Endothelial cell of umbilical vein (primary cell): ENCODE results near the gene IL9. TPM values are rescaled to one million over a fixed set of nuclear protein-coding genes. Genes with fewer than 3 reads are reported as not detected.

Source experiments
- BruUV-seq: library from RNA; stranded (reverse); fragments of 400-500 nt; replicated peaks from 2 replicates; lab custom pipeline; 2021; lab: Mats Ljungman, UMichigan
- CTCF ChIA-PET: fragments of 300-600, 350-600 bp; sonication (Branson Sonifier 250); formaldehyde crosslinking; loops from one replicate; lab custom pipeline; 2021; ENCODE audit warnings: antibody characterized with exemption, inconsistent platforms; lab: Charles Lee
- POLR2A ChIA-PET: fragments of 300-600, 350-600 bp; sonication (Branson Sonifier 250); formaldehyde crosslinking; loops from one replicate; lab custom pipeline; 2021; ENCODE audit warnings: antibody characterized with exemption, inconsistent platforms; lab: Charles Lee
- DNase-seq: peaks from one replicate; pipeline ENCODE4 v3.0.0-alpha.2; 2011; ENCODE audit warnings: low read depth, low spot score
- FAIRE-seq: peaks from 2 replicates; lab custom pipeline; 2011; peaks lifted over from hg19 to GRCh38; lab: Jason Lieb, UNC
- H2AFZ ChIP-seq: 2 replicates; pipeline ENCODE4 v1.6.0; 2012; ENCODE audit warnings: low read depth, low read length, control low read depth, inconsistent platforms
- H3K27ac ChIP-seq: 2 replicates; pipeline ENCODE4 v1.5.1; 2011; ENCODE audit warnings: low read depth, mild to moderate bottlenecking, control low read depth, low read length, moderate library complexity; ENCODE audit not compliant: insufficient read depth
- H3K27me3 ChIP-seq, 2 experiments: 2 replicates each; pipeline versions ENCODE4 v1.6.0 to v1.6.1; 2011; ENCODE audit warnings: low read length in 2 of 2, mixed read lengths in 1 of 2; ENCODE audit not compliant: control insufficient read depth in 2 of 2, insufficient read depth in 2 of 2
- H3K36me3 ChIP-seq, 2 experiments: 2 replicates in 1 of 2; 3 replicates in 1 of 2; pipeline ENCODE4 v1.5.1; 2011; ENCODE audit warnings: low read length in 2 of 2, mild to moderate bottlenecking in 1 of 2, moderate library complexity in 1 of 2; ENCODE audit not compliant: control insufficient read depth in 2 of 2, insufficient read depth in 2 of 2; ENCODE audit errors: extremely low read depth in 1 of 2
- H3K4me1 ChIP-seq: 3 replicates; pipeline ENCODE4 v1.5.1; 2011; ENCODE audit warnings: mild to moderate bottlenecking, low read length; ENCODE audit not compliant: control insufficient read depth, insufficient read depth; ENCODE audit errors: extremely low read depth
- H3K4me2 ChIP-seq: 2 replicates; pipeline ENCODE4 v1.6.1; 2011; ENCODE audit warnings: low read length, control low read depth, mixed read lengths; ENCODE audit not compliant: insufficient read depth
- H3K4me3 ChIP-seq, 3 experiments: fragments of 200-600 bp in 1 of 3; sonication (generic), shearing (Covaris generic) in 1 of 3; replicated peaks in 1 of 3; 2 replicates each; pipeline ENCODE4 v1.5.1; 2011 to 2016; ENCODE audit warnings: control low read depth in 3 of 3, low read length in 3 of 3, mild to moderate bottlenecking in 2 of 3, inconsistent platforms in 1 of 3, low read depth in 1 of 3, moderate library complexity in 1 of 3; ENCODE audit not compliant: insufficient read depth in 1 of 3
- H3K79me2 ChIP-seq: 2 replicates; pipeline ENCODE4 v1.6.0; 2012; ENCODE audit warnings: low read length, inconsistent platforms; ENCODE audit not compliant: control insufficient read depth, insufficient read depth
- H3K9ac ChIP-seq: replicated peaks from 2 replicates; pipeline ENCODE3; 2011; ENCODE audit warnings: low read length, control low read depth; ENCODE audit not compliant: insufficient read depth; ENCODE audit errors: extremely low read depth
- H3K9me1 ChIP-seq: replicated peaks from 3 replicates; pipeline ENCODE4 v1.6.0; 2011; ENCODE audit warnings: mild to moderate bottlenecking, low read length; ENCODE audit not compliant: control insufficient read depth, insufficient read depth; ENCODE audit errors: extremely low read depth
- H3K9me3 ChIP-seq: replicated peaks from 2 replicates; pipeline ENCODE4 v1.5.1; 2012; ENCODE audit warnings: low read length, inconsistent platforms; ENCODE audit not compliant: control insufficient read depth, insufficient read depth
- H4K20me1 ChIP-seq: replicated peaks from 2 replicates; pipeline ENCODE3; 2011; ENCODE audit warnings: mild to moderate bottlenecking, low read length; ENCODE audit not compliant: control insufficient read depth, insufficient read depth; ENCODE audit errors: extremely low read depth
- EZH2 ChIP-seq: IDR thresholded peaks from 2 replicates; pipeline ENCODE4 v1.6.1; 2012; ENCODE audit warnings: borderline replicate concordance, low read depth, mild to moderate bottlenecking, moderate library complexity, low read length, inconsistent platforms; ENCODE audit not compliant: severe bottlenecking
- FOS ChIP-seq: IDR thresholded peaks from 2 replicates; pipeline ENCODE4 v1.6.1; 2011; ENCODE audit warnings: mild to moderate bottlenecking, low read length, moderate library complexity, borderline replicate concordance; ENCODE audit not compliant: insufficient read depth
- GATA2 ChIP-seq: IDR thresholded peaks from 2 replicates; pipeline ENCODE4 v1.7.0; 2011; ENCODE audit warnings: low read depth, mild to moderate bottlenecking, moderate library complexity, mixed read lengths, low read length; ENCODE audit not compliant: insufficient read length, insufficient read depth
- JUN ChIP-seq: IDR thresholded peaks from 2 replicates; pipeline ENCODE4 v1.6.1; 2011; ENCODE audit warnings: borderline replicate concordance, low read depth; ENCODE audit not compliant: insufficient read length, insufficient read depth
- MYC ChIP-seq: IDR thresholded peaks from one replicate; pipeline ENCODE4 v1.6.1; 2011; ENCODE audit warnings: mild to moderate bottlenecking, low read depth, low read length
- POLR2A ChIP-seq: IDR thresholded peaks from 2 replicates; pipeline ENCODE4 v1.6.1; 2012; ENCODE audit warnings: low read depth, mild to moderate bottlenecking, control low read depth, low read length
- POLR2AphosphoS5 ChIP-seq: IDR thresholded peaks from 2 replicates; pipeline ENCODE4 v1.6.1; 2012; ENCODE audit warnings: low read depth, mild to moderate bottlenecking, control low read depth, low read length, moderate library complexity; ENCODE audit not compliant: insufficient read depth
- dilution Hi-C: fragments of 300-500 bp; cut with MboI; formaldehyde crosslinking; loops from one replicate; pipeline ENCODE4 v1.15.0; 2019; ENCODE audit warnings: low sequenced_read_pairs; ENCODE audit not compliant: extremely low pct_ligation_motif_present
- intact Hi-C: fragments of 100-400 bp; cut with micrococcal nuclease; formaldehyde crosslinking; loops from one replicate; pipeline ENCODE4 v1.10.0; 2022
- polyA plus RNA-seq, 4 experiments: library from polyadenylated mRNA; depleted of rRNA in 3 of 4; stranded (reverse) in 3 of 4; unstranded in 1 of 4; fragments of >200 nt; gene quantifications; 2 replicates each; pipeline versions ENCODE4 v1.2.1 to v1.2.3, GENCODE V29; 2011 to 2012; ENCODE audit warnings: missing spikeins in 1 of 4
- total RNA-seq: library from RNA; stranded (reverse); gene quantifications from 2 replicates; pipeline ENCODE4 v1.2.3, GENCODE V29; 2021
- TF ChIP-seq, protein P1 (sequence below): IDR thresholded peaks from 2 replicates; pipeline ENCODE4 v1.6.1; 2011; ENCODE audit not compliant: insufficient read depth, insufficient read length
- TF ChIP-seq, protein P2 (sequence below), 2 donors: IDR thresholded peaks; 1 replicate in 1 of 2; 2 replicates in 1 of 2; pipeline ENCODE4 v1.5.1; 2011; ENCODE audit warnings: low read length in 2 of 2, mild to moderate bottlenecking in 2 of 2, moderate library complexity in 2 of 2, control low read depth in 1 of 2, inconsistent platforms in 1 of 2, low read depth in 1 of 2; ENCODE audit not compliant: insufficient read depth in 1 of 2; ENCODE audit errors: extremely low read depth in 1 of 2

IL9 gene
- total and polyA plus RNA-seq, 2 donors (not counting 3 experiments of a cell fraction or from before 2014, with no cell fraction given) = not detected

DNA sequence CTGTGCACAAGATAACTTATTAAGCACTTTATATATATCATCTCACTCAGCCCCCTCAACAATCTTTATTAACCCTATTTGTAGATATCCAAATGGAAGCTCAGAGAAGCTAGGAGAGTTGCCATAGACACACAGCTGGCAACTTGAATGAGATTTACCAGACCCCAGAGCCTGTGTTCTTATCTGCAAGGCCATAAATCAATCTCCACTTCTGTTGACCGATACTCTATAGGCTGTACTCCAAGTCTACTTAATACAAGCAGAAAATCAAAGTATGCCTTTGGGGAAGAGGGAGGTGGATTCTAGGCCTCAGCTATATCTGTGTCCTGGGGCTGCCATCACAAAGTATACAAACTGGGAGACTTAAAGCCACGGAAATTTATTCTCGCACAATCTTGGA is 6.0 kb upstream of the IL9 start:
- intact Hi-C loops = no loop called here
- no peaks in the 10 kb centered on the region for H3K36me3 ChIP-seq
- H2AFZ ChIP-seq = no peak overlapping the region
- no peaks in the 10 kb centered on the region for H3K9me3 ChIP-seq
- H3K27ac ChIP-seq = no peak overlapping the region
- POLR2A ChIA-PET = no interaction called here
- TF ChIP-seq, protein P1, sequence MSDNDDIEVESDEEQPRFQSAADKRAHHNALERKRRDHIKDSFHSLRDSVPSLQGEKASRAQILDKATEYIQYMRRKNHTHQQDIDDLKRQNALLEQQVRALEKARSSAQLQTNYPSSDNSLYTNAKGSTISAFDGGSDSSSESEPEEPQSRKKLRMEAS = no peak
- no peak for TF ChIP-seq POLR2AphosphoS5
- TF ChIP-seq GATA2 = no peak
- TF ChIP-seq EZH2 = no peak
- TF ChIP-seq MYC = no peak
- TF ChIP-seq, protein P2, sequence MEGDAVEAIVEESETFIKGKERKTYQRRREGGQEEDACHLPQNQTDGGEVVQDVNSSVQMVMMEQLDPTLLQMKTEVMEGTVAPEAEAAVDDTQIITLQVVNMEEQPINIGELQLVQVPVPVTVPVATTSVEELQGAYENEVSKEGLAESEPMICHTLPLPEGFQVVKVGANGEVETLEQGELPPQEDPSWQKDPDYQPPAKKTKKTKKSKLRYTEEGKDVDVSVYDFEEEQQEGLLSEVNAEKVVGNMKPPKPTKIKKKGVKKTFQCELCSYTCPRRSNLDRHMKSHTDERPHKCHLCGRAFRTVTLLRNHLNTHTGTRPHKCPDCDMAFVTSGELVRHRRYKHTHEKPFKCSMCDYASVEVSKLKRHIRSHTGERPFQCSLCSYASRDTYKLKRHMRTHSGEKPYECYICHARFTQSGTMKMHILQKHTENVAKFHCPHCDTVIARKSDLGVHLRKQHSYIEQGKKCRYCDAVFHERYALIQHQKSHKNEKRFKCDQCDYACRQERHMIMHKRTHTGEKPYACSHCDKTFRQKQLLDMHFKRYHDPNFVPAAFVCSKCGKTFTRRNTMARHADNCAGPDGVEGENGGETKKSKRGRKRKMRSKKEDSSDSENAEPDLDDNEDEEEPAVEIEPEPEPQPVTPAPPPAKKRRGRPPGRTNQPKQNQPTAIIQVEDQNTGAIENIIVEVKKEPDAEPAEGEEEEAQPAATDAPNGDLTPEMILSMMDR (IDR thresholded peaks at IDR 0.05; ENCODE audit: extremely low read depth in 1 of 2, insufficient read depth in 1 of 2, low read depth in 1 of 2, low read length in 2 of 2) = no peak
- TF ChIP-seq JUN = no peak
- TF ChIP-seq FOS = no peak
- no peak for TF ChIP-seq POLR2A
- H3K79me2 ChIP-seq = no peaks in the 10 kb centered on the region
- DNase-seq (no peak), FAIRE-seq (no peak)
- CTCF ChIA-PET = no interaction called here
- no peaks in the 10 kb centered on the region for H3K4me1 ChIP-seq
- no peaks in the 10 kb centered on the region for H4K20me1 ChIP-seq
- BruUV-seq = no TSS peak
- H3K9ac ChIP-seq = no peak overlapping the region
- H3K4me2 ChIP-seq = no peak overlapping the region
- H3K27me3 ChIP-seq = peaks cover 2 to 63% of the 10 kb centered on the region in 2 experiments
- H3K9me1 ChIP-seq = no peaks in the 10 kb centered on the region
- dilution Hi-C loops = no loop called here
- H3K4me3 ChIP-seq = no peak overlapping the region
